Measurements from ENCODE around the gene ZXDC.

The ZXDC gene, protein sequence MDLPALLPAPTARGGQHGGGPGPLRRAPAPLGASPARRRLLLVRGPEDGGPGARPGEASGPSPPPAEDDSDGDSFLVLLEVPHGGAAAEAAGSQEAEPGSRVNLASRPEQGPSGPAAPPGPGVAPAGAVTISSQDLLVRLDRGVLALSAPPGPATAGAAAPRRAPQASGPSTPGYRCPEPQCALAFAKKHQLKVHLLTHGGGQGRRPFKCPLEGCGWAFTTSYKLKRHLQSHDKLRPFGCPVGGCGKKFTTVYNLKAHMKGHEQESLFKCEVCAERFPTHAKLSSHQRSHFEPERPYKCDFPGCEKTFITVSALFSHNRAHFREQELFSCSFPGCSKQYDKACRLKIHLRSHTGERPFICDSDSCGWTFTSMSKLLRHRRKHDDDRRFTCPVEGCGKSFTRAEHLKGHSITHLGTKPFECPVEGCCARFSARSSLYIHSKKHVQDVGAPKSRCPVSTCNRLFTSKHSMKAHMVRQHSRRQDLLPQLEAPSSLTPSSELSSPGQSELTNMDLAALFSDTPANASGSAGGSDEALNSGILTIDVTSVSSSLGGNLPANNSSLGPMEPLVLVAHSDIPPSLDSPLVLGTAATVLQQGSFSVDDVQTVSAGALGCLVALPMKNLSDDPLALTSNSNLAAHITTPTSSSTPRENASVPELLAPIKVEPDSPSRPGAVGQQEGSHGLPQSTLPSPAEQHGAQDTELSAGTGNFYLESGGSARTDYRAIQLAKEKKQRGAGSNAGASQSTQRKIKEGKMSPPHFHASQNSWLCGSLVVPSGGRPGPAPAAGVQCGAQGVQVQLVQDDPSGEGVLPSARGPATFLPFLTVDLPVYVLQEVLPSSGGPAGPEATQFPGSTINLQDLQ

GRCh38 chr3:126475413-126476114 lies at the start of gene ZXDC:
TSS of gene ZXDC (minus strand) at chr3:126475891. CDS start at chr3:126475865, 26 bp downstream.
- Histone ChIP-seq H3K9ac (ENCODE audit: low read depth in 1 of 2, low read length in 2 of 2) (peak within 1 kb of the TSS; percentile 91 to 93), H3K4me3 (ENCODE audit: low read length in 2 of 2) (peak within 1 kb of the TSS; percentile 88 to 97), H3K27ac (ENCODE audit: low read depth in 2 of 2, low read length in 2 of 2) (peak within 1 kb of the TSS; percentile 85 to 92), H3K27me3 (ENCODE audit: control insufficient read depth in 2 of 2, insufficient read depth in 2 of 2, low read length in 2 of 2) (no peaks in the 10 kb centered on the region), H3K4me1 (ENCODE audit: control insufficient read depth in 2 of 2, insufficient read depth in 2 of 2, low read length in 2 of 2) (peaks cover 31 to 35% of the 10 kb centered on the region in 2 donors), H3K36me3 (ENCODE audit: control insufficient read depth in 2 of 2, insufficient read depth in 2 of 2, low read length in 2 of 2) (peaks cover 7 to 18% of the 10 kb centered on the region in 2 donors), H3K9me3 (ENCODE audit: control insufficient read depth in 2 of 2, low read length in 2 of 2) (no peaks in the 10 kb centered on the region)

GRCh38 chr3:126525091-126525852 lies 49.6 kb upstream of the ZXDC start:
- H3K4me3 ChIP-seq (ENCODE audit: low read length in 2 of 2), result peak overlapping the region in 1 of 2 donors; percentile 62
- H3K9ac ChIP-seq (ENCODE audit: low read depth in 1 of 2, low read length in 2 of 2), result peak overlapping the region in 1 of 2 donors; percentile 68
- no peak overlapping the region for H3K27ac ChIP-seq (ENCODE audit: low read depth in 2 of 2, low read length in 2 of 2)
- H3K4me1 ChIP-seq (ENCODE audit: control insufficient read depth in 2 of 2, insufficient read depth in 2 of 2, low read length in 2 of 2), result peaks cover 14% of the 10 kb centered on the region in 2 donors
- no peaks in the 10 kb centered on the region for H3K36me3 ChIP-seq (ENCODE audit: control insufficient read depth in 2 of 2, insufficient read depth in 2 of 2, low read length in 2 of 2)
- peaks cover 4 to 5% of the 10 kb centered on the region in 2 donors for H3K27me3 ChIP-seq (ENCODE audit: control insufficient read depth in 2 of 2, insufficient read depth in 2 of 2, low read length in 2 of 2)
- H3K9me3 ChIP-seq (ENCODE audit: control insufficient read depth in 2 of 2, low read length in 2 of 2), result no peaks in the 10 kb centered on the region

- Histone ChIP-seq H3K9ac (ENCODE audit: low read depth in 1 of 2, low read length in 2 of 2) (peak overlapping the region in 1 of 2 donors; percentile 68), H3K27ac (ENCODE audit: low read depth in 2 of 2, low read length in 2 of 2) (peak overlapping the region; percentile 44 to 48), H3K36me3 (ENCODE audit: control insufficient read depth in 2 of 2, insufficient read depth in 2 of 2, low read length in 2 of 2) (no peaks in the 10 kb centered on the region), H3K9me3 (ENCODE audit: control insufficient read depth in 2 of 2, low read length in 2 of 2) (no peaks in the 10 kb centered on the region), H3K4me3 (ENCODE audit: low read length in 2 of 2) (peak overlapping the region; percentile 56 to 62), H3K4me1 (ENCODE audit: control insufficient read depth in 2 of 2, insufficient read depth in 2 of 2, low read length in 2 of 2) (peaks cover 14% of the 10 kb centered on the region in 2 donors), H3K27me3 (ENCODE audit: control insufficient read depth in 2 of 2, insufficient read depth in 2 of 2, low read length in 2 of 2) (peaks cover 4 to 5% of the 10 kb centered on the region in 2 donors)
These were observed 48.8 kb upstream of the ZXDC start for GRCh38 chr3:126524429-126524988.

DNA sequence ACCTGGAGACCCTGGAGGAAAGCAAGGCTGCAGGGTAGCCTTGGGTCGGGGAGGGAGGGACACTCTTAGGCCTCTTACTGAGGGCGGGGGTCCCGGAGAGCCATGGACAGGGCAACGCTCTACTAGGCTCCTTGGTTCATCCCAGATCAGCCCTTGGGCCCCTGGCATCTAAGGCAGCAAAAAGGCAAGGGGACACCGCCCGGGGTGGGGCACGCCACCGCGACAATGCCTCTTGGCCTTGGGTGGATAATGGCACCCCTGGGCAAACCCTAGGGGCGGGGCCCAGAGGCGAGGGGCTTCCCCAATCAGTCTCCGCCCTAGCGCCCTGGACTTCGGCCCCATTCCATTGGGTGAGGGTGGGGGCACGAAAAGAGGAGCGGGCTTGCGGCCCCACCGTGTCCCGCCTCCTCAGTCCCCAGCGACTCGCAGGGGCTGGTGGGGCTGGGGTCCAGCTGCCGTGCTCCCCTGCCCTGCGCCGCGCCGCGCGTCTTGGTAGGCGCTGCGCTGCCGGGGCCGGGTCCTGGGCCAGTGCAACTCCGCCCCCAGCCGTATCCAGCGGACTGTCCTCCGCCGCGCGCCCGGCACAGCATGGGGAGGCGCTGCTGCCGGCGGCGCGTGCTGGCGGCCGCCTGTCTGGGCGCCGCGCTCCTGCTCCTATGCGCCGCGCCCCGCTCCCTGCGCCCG lies 48.2 kb upstream of the ZXDC start, which contains the start of gene CHST13:
TSS of gene CHST13 (plus strand) at position 411 of the 684 bp plus-strand sequence. CDS start at position 589, 178 bp downstream.
- no peaks in the 10 kb centered on the region for H3K9me3 ChIP-seq (ENCODE audit: control insufficient read depth in 2 of 2, low read length in 2 of 2)
- peak within 1 kb of the TSS; percentile 56 to 62 for H3K4me3 ChIP-seq (ENCODE audit: low read length in 2 of 2)
- peaks cover 14% of the 10 kb centered on the region in 2 donors for H3K4me1 ChIP-seq (ENCODE audit: control insufficient read depth in 2 of 2, insufficient read depth in 2 of 2, low read length in 2 of 2)
- peak within 1 kb of the TSS; percentile 32 to 68 for H3K9ac ChIP-seq (ENCODE audit: low read depth in 1 of 2, low read length in 2 of 2)
- peaks cover 4 to 5% of the 10 kb centered on the region in 2 donors for H3K27me3 ChIP-seq (ENCODE audit: control insufficient read depth in 2 of 2, insufficient read depth in 2 of 2, low read length in 2 of 2)
- peak within 1 kb of the TSS; percentile 44 to 48 for H3K27ac ChIP-seq (ENCODE audit: low read depth in 2 of 2, low read length in 2 of 2)
- no peaks in the 10 kb centered on the region for H3K36me3 ChIP-seq (ENCODE audit: control insufficient read depth in 2 of 2, insufficient read depth in 2 of 2, low read length in 2 of 2)

DNA sequence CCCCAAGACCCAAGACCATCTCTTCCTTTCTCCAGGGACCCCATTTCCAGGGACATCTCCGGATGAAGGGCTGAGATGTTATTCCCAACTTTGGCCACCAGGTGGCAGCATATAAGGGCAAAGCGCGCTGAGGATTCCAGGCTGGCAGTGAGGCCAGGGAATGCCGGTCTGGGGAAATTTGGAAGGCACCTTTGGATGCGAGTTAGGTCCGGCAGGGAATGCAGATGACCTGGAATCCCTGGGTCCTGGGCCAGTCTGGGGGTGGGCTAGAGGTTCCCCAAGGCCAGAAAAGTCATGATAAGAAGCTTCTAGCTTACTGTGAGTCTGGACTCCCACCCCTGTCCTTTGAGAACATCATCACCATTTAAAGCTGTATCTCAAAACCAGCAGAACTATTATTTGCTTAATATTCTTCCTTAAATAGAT lies 46.7 kb upstream of the ZXDC start:
- no peak overlapping the region for H3K9ac ChIP-seq (ENCODE audit: low read depth in 1 of 2, low read length in 2 of 2)
- peaks cover 5 to 6% of the 10 kb centered on the region in 2 donors for H3K27me3 ChIP-seq (ENCODE audit: control insufficient read depth in 2 of 2, insufficient read depth in 2 of 2, low read length in 2 of 2)
- H3K4me1 ChIP-seq (ENCODE audit: control insufficient read depth in 2 of 2, insufficient read depth in 2 of 2, low read length in 2 of 2), result peaks cover 12 to 14% of the 10 kb centered on the region in 2 donors

GRCh38 chr3:126521122-126521891 lies 45.6 kb upstream of the ZXDC start:
- Histone ChIP-seq H3K4me3 (ENCODE audit: low read length in 2 of 2) (no peak overlapping the region), H3K9ac (ENCODE audit: low read depth in 1 of 2, low read length in 2 of 2) (no peak overlapping the region), H3K9me3 (ENCODE audit: control insufficient read depth in 2 of 2, low read length in 2 of 2) (no peaks in the 10 kb centered on the region), H3K4me1 (ENCODE audit: control insufficient read depth in 2 of 2, insufficient read depth in 2 of 2, low read length in 2 of 2) (peaks cover 12 to 14% of the 10 kb centered on the region in 2 donors), H3K27me3 (ENCODE audit: control insufficient read depth in 2 of 2, insufficient read depth in 2 of 2, low read length in 2 of 2) (peaks cover 5 to 6% of the 10 kb centered on the region in 2 donors), H3K36me3 (ENCODE audit: control insufficient read depth in 2 of 2, insufficient read depth in 2 of 2, low read length in 2 of 2) (no peaks in the 10 kb centered on the region), H3K27ac (ENCODE audit: low read depth in 2 of 2, low read length in 2 of 2) (no peak overlapping the region)

More for the DNA sequence above, 46.7 kb upstream of the ZXDC start:
- no peaks in the 10 kb centered on the region for H3K36me3 ChIP-seq (ENCODE audit: control insufficient read depth in 2 of 2, insufficient read depth in 2 of 2, low read length in 2 of 2)
- H3K4me3 ChIP-seq (ENCODE audit: low read length in 2 of 2), result no peak overlapping the region
- H3K27ac ChIP-seq (ENCODE audit: low read depth in 2 of 2, low read length in 2 of 2), result no peak overlapping the region
- H3K9me3 ChIP-seq (ENCODE audit: control insufficient read depth in 2 of 2, low read length in 2 of 2), result no peaks in the 10 kb centered on the region

DNA sequence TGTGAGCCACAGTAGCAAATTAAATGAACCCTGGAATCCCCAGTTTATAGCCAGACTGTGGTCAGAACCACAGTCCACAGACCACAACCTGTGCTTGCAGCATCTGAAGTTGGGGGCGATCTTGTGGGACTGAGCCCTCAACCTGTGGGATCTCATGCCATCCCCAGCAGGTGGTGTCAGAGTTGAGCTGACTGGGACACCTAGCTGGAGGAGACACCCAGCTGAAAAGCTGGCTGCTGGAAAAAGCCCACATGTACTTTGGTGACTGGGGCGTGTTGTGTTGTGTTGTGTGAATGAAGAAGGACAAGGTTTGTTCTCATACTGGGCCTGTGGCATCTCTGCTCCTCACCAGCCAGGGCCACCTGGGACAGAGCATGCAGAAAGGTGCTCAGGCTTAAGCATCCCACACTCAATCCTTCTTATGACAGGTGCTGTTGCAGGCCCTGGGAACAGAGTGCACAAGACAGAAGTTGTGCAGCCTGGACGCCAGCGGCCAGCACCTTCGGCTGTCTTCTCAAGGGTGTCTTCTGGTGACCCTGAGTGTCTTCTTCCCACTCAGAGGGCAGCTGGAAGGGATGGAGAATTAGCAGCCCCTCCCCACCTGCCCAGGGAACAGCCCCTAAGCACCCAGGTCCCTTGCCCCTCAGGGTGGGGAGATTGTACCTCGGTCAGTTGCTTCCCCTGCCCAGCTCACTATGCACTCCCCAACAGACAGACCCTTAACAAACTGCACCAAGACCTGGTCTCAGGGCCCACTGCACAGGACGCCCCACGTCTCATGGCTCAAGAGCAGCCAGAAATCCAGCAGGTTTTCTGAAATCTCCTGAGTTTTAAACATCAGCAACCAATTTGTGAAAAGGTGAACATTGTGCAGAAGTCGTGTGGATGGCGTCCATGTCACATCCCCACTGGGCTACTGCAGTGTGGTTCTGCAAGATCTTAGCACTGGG lies 44.1 kb upstream of the ZXDC start:
- Histone ChIP-seq H3K4me3 (ENCODE audit: low read length in 2 of 2) (no peak overlapping the region), H3K4me1 (ENCODE audit: control insufficient read depth in 2 of 2, insufficient read depth in 2 of 2, low read length in 2 of 2) (peaks cover 10 to 11% of the 10 kb centered on the region in 2 donors), H3K9me3 (ENCODE audit: control insufficient read depth in 2 of 2, low read length in 2 of 2) (no peaks in the 10 kb centered on the region)

More for the DNA sequence above, 44.1 kb upstream of the ZXDC start:
- Histone ChIP-seq H3K9ac (ENCODE audit: low read depth in 1 of 2, low read length in 2 of 2) (no peak overlapping the region), H3K27me3 (ENCODE audit: control insufficient read depth in 2 of 2, insufficient read depth in 2 of 2, low read length in 2 of 2) (peaks cover 5 to 6% of the 10 kb centered on the region in 2 donors), H3K27ac (ENCODE audit: low read depth in 2 of 2, low read length in 2 of 2) (no peak overlapping the region), H3K36me3 (ENCODE audit: control insufficient read depth in 2 of 2, insufficient read depth in 2 of 2, low read length in 2 of 2) (no peaks in the 10 kb centered on the region)

Data from mucosa of rectum (tissue), 2 donors.